IMR-90 (cell line): Measurements from ENCODE around the gene PPFIBP2.

Source experiments
- CEBPB ChIP-seq: IDR thresholded peaks from 2 replicates; pipeline ENCODE4 v1.6.1; 2012; ENCODE audit warnings: low read depth, low read length, improper control_type of control experiment
- CTCF ChIP-seq: conservative IDR thresholded peaks from 2 replicates; pipeline ENCODE4 v1.5.1; 2012; ENCODE audit warnings: mild to moderate bottlenecking, low read depth, low read length, improper control_type of control experiment
- MAZ ChIP-seq: IDR thresholded peaks from 2 replicates; pipeline ENCODE4 v1.6.1; 2012; ENCODE audit warnings: low read depth, mild to moderate bottlenecking, low read length, improper control_type of control experiment, moderate library complexity, borderline replicate concordance
- POLR2A ChIP-seq: IDR thresholded peaks from 2 replicates; pipeline ENCODE4 v1.6.1; 2012; ENCODE audit warnings: mild to moderate bottlenecking, low read depth, low read length
- RAD21 ChIP-seq: IDR thresholded peaks from 2 replicates; pipeline ENCODE4 v1.6.1; 2012; ENCODE audit warnings: low read length, improper control_type of control experiment
- RCOR1 ChIP-seq: IDR thresholded peaks from 2 replicates; pipeline ENCODE4 v1.6.1; 2012; ENCODE audit warnings: mild to moderate bottlenecking, low read length, improper control_type of control experiment; ENCODE audit not compliant: insufficient replicate concordance
- RFX5 ChIP-seq: IDR thresholded peaks from 2 replicates; pipeline ENCODE4 v1.8.0; 2012; ENCODE audit warnings: low read depth, mild to moderate bottlenecking, low read length, moderate library complexity

GRCh38 chr11:7469351-7469865, 44.4 kb upstream of the PPFIBP2 start:
- no peak for TF ChIP-seq CTCF
- TF ChIP-seq POLR2A, result no peak
- no peak for TF ChIP-seq MAZ
- TF ChIP-seq RAD21, result no peak
- TF ChIP-seq CEBPB, result no peak
- no peak for TF ChIP-seq RFX5
- no peak for TF ChIP-seq RCOR1
